T-cell (primary cell): Measurements from ENCODE around the gene PPM1B. TPM values are rescaled to one million over a fixed set of nuclear protein-coding genes. Genes with fewer than 3 reads are reported as not detected.
"Not testable (repeated sequence)": the region's sequence is repeated elsewhere in the genome, so short reads cannot be mapped to it uniquely, and the experiment has no call there.

Experiments used
- ATAC-seq, 4 experiments: fragments of 200-7000 bp in 3 of 4; fragments of 150-1000 bp in 1 of 4; cut with Tn5 transposase; replicated peaks in 1 of 4; 1 replicate in 3 of 4; 2 replicates in 1 of 4; pipeline ENCODE4 v1.10.0; 2021; ENCODE audit warnings: moderate library complexity in 3 of 4, mild to moderate bottlenecking in 2 of 4, moderate number of reproducible peaks in 1 of 4
- CTCF ChIA-PET, 2 donors: fragments of 300-600 bp; sonication (Branson Sonifier 250); formaldehyde crosslinking; loops; one replicate each; lab custom pipeline; 2022; ENCODE audit warnings: antibody characterized with exemption in 2 of 2; lab: Charles Lee
- POLR2A ChIA-PET, 2 donors: fragments of 300-600 bp; sonication (Branson Sonifier 250); formaldehyde crosslinking; loops; one replicate each; lab custom pipeline; 2022; ENCODE audit warnings: antibody characterized with exemption in 2 of 2; lab: Charles Lee
- DNase-seq, 35 experiments: peaks; one replicate each; pipeline versions ENCODE4 v3.0.0 to v3.0.0-alpha.2; 2013 to 2023
- H3K27ac ChIP-seq: one replicate; pipeline ENCODE4 v1.5.1; 2013; ENCODE audit warnings: low read length
- H3K27me3 ChIP-seq, 2 experiments: replicated peaks in 1 of 2; 1 replicate in 1 of 2; 2 replicates in 1 of 2; pipeline versions ENCODE4 v1.6.1 to v1.7.0; 2013; ENCODE audit warnings: low read length in 1 of 2, mixed read lengths in 1 of 2; ENCODE audit not compliant: control insufficient read depth in 2 of 2, insufficient read depth in 2 of 2; ENCODE audit errors: extremely low read depth in 1 of 2
- H3K36me3 ChIP-seq, 2 donors: 1 replicate in 1 of 2; 2 replicates in 1 of 2; pipeline versions ENCODE4 v1.6.1 to v1.7.0; 2013; ENCODE audit warnings: low read length in 1 of 2; ENCODE audit not compliant: control insufficient read depth in 2 of 2, insufficient read depth in 1 of 2; ENCODE audit errors: extremely low read depth in 1 of 2
- H3K4me1 ChIP-seq, 2 experiments: 1 replicate in 1 of 2; 2 replicates in 1 of 2; pipeline versions ENCODE4 v1.6.1 to v1.7.0; 2013; ENCODE audit warnings: low read length in 2 of 2, mixed read lengths in 1 of 2; ENCODE audit not compliant: insufficient read depth in 2 of 2, control insufficient read depth in 1 of 2; ENCODE audit errors: extremely low read depth in 1 of 2
- H3K4me3 ChIP-seq, 2 donors: 1 replicate in 1 of 2; 2 replicates in 1 of 2; pipeline versions ENCODE4 v1.5.1 to v1.7.0; 2013; ENCODE audit warnings: mild to moderate bottlenecking in 2 of 2, low read length in 1 of 2, moderate library complexity in 1 of 2; ENCODE audit not compliant: control insufficient read depth in 1 of 2; ENCODE audit errors: extremely low read depth in 1 of 2
- H3K9me3 ChIP-seq: 2 replicates; pipeline ENCODE4 v1.7.0; 2013
- H3K27ac Mint-ChIP-seq, 2 donors: one replicate each; pipeline ENCODE4 v1.8.0; 2020 to 2021; ENCODE audit warnings: mild to moderate bottlenecking in 2 of 2, mixed read lengths in 2 of 2
- H3K27me3 Mint-ChIP-seq, 2 donors: one replicate each; pipeline ENCODE4 v1.8.0; 2021 to 2022; ENCODE audit warnings: mixed read lengths in 2 of 2
- H3K36me3 Mint-ChIP-seq: one replicate; pipeline ENCODE4 v1.8.0; 2021; ENCODE audit warnings: mixed read lengths
- H3K4me1 Mint-ChIP-seq, 3 donors: one replicate each; pipeline ENCODE4 v1.8.0; 2020 to 2022; ENCODE audit warnings: mixed read lengths in 3 of 3, mild to moderate bottlenecking in 1 of 3
- H3K4me3 Mint-ChIP-seq, 3 donors: one replicate each; pipeline ENCODE4 v1.8.0; 2020 to 2022; ENCODE audit warnings: mild to moderate bottlenecking in 3 of 3, mixed read lengths in 3 of 3, moderate library complexity in 3 of 3
- H3K9me3 Mint-ChIP-seq, 3 donors: one replicate each; pipeline ENCODE4 v1.8.0; 2020 to 2022; ENCODE audit warnings: mixed read lengths in 3 of 3
- WGBS: methylation state at CpG from one replicate; pipeline ENCODE4 v1.1.5; 2013; ENCODE audit warnings: missing lambda C conversion rate; ENCODE audit not compliant: insufficient coverage; 5-methylcytosine and 5-hydroxymethylcytosine counted together
- total RNA-seq, 35 experiments: library from RNA in 6 of 35; stranded (reverse) in 6 of 35; fragments of 120-200 nt in 1 of 35; gene quantifications; one replicate each; pipeline versions ENCODE4 v1.2.1 to v1.2.4 and lab custom pipeline; 2013 to 2026

The PPM1B gene
- total RNA-seq, 5 donors from 2014 or later (not counting 1 experiment from before 2014, with no cell fraction given) = 58.9 to 78.7 (median 70.3) TPM

- H3K27ac ChIP-seq = no peak overlapping the region
- no peaks in the 10 kb centered on the region for H3K4me1 ChIP-seq
- H3K9me3 Mint-ChIP-seq = peaks cover 0 to 7% (median 3%) of the 10 kb centered on the region in 3 donors
- POLR2A ChIA-PET = interaction anchor here in 1 of 2 donors (0.6 kb wide), 1 partner anchor 115 kb away, joined by 3 read pairs; no protein-coding TSS in a partner anchor
- peaks cover 0 to under 1% of the 10 kb centered on the region in 2 experiments for H3K27me3 ChIP-seq
- H3K36me3 Mint-ChIP-seq = peaks cover 4% of the 10 kb centered on the region
- H3K27me3 Mint-ChIP-seq = no peaks in the 10 kb centered on the region
- no peak overlapping the region for H3K4me3 ChIP-seq
- no peak overlapping the region for H3K27ac Mint-ChIP-seq
- no peaks in the 10 kb centered on the region for H3K9me3 ChIP-seq
- H3K4me1 Mint-ChIP-seq = no peaks in the 10 kb centered on the region
- ATAC-seq (no peak), DNase-seq (no peak)
- CTCF ChIA-PET = no interaction called here
- WGBS = no CpG with 5 or more reads among the region's 4 CpGs
- no peak overlapping the region for H3K4me3 Mint-ChIP-seq
- no peaks in the 10 kb centered on the region for H3K36me3 ChIP-seq
Measured at GRCh38 chr2:44130441-44130840, 38.2 kb upstream of the PPM1B start.

GRCh38 chr2:44131177-44131576 lies 37.5 kb upstream of the PPM1B start:
- Histone ChIP-seq H3K27me3 (no peaks in the 10 kb centered on the region), H3K4me3 (no peak overlapping the region), H3K9me3 (no peaks in the 10 kb centered on the region), H3K36me3 (no peaks in the 10 kb centered on the region), H3K4me1 (no peaks in the 10 kb centered on the region), H3K27ac (no peak overlapping the region)
- Mint-ChIP-seq H3K9me3 (peaks cover 0 to 7% (median 3%) of the 10 kb centered on the region in 3 donors), H3K4me3 (no peak overlapping the region), H3K36me3 (peaks cover 4% of the 10 kb centered on the region), H3K27ac (no peak overlapping the region), H3K27me3 (no peaks in the 10 kb centered on the region), H3K4me1 (no peaks in the 10 kb centered on the region)
- POLR2A ChIA-PET = no interaction called here
- no peak for DNase-seq
- CTCF ChIA-PET = no interaction called here
- no peak for ATAC-seq

GRCh38 chr2:44133602-44134001 lies 35.1 kb upstream of the PPM1B start:
- H3K27me3 Mint-ChIP-seq, POLR2A ChIA-PET, H3K9me3 ChIP-seq, H3K27me3 ChIP-seq, H3K36me3 Mint-ChIP-seq, H3K4me3 Mint-ChIP-seq, H3K9me3 Mint-ChIP-seq, H3K27ac ChIP-seq, CTCF ChIA-PET, H3K36me3 ChIP-seq, H3K4me1 Mint-ChIP-seq, ATAC-seq, H3K4me3 ChIP-seq, H3K27ac Mint-ChIP-seq, H3K4me1 ChIP-seq, DNase-seq: not testable (repeated sequence)
- 60% methylated on average over 1 of the region's 3 CpGs for WGBS

DNA sequence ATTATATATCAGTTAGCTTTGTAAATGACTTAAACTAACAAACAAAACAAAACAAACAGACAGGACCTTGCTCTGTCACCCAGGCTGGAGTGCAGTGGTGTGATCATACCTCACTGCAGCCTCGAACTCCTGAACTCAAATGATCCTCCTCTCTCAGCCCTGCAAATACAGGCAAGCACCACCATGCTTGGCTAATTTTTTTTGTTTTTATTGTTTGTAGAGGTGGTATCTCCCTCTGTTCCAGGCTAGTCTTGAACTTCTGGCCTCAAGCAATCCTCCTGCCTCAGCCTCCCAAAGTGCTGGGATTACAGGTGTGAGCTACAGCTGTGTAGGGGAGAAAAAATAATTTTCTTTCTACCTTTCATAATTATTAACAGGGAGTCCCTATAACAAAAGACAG lies 33.8 kb upstream of the PPM1B start:
- Mint-ChIP-seq H3K27ac (no peak overlapping the region), H3K36me3 (peaks cover 4% of the 10 kb centered on the region), H3K4me3 (no peak overlapping the region), H3K9me3 (peaks cover 0 to 7% (median 3%) of the 10 kb centered on the region in 3 donors), H3K4me1 (peaks cover 4 to 5% (median 4%) of the 10 kb centered on the region in 3 donors), H3K27me3 (peaks cover 0 to 4% of the 10 kb centered on the region in 2 donors)
- ChIA-PET POLR2A (no interaction called here), CTCF (no interaction called here)
- ATAC-seq = no peak
- DNase-seq = no peak
- peaks cover 0 to 4% of the 10 kb centered on the region in 2 experiments for H3K4me1 ChIP-seq
- no peaks in the 10 kb centered on the region for H3K9me3 ChIP-seq
- WGBS = no CpG with 5 or more reads among the region's 1 CpG
- H3K36me3 ChIP-seq = no peaks in the 10 kb centered on the region
- no peak overlapping the region for H3K4me3 ChIP-seq
- H3K27me3 ChIP-seq = no peaks in the 10 kb centered on the region
- H3K27ac ChIP-seq = no peak overlapping the region

DNA sequence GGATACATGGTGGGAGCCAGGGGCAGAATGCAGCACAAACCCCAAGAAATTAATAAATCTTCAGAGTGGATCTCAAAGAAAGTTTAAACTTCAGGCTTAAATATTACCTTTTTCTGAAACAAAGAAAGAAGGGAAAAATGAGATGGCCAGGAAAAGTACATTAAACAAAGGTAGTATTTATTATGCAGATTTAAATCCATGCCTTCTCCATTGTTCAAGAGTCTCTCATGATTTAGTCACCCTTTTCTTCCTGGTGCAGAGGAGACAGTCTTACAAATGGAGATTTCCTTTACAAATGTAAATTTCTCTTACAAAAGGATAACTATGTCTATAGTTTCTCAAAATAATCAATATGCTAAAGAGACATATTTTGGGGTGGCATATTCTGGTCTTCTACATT lies 33.4 kb upstream of the PPM1B start:
- H3K36me3 Mint-ChIP-seq = peaks cover 4% of the 10 kb centered on the region
- Histone ChIP-seq H3K9me3 (no peaks in the 10 kb centered on the region), H3K27me3 (no peaks in the 10 kb centered on the region), H3K27ac (no peak overlapping the region), H3K36me3 (no peaks in the 10 kb centered on the region), H3K4me3 (no peak overlapping the region), H3K4me1 (peaks cover 0 to 7% of the 10 kb centered on the region in 2 experiments)
- H3K27ac Mint-ChIP-seq = no peak overlapping the region
- H3K4me3 Mint-ChIP-seq = no peak overlapping the region
- ChIA-PET CTCF (no interaction called here), POLR2A (no interaction called here)
- peaks cover 0 to 7% (median 4%) of the 10 kb centered on the region in 3 donors for H3K9me3 Mint-ChIP-seq
- DNase-seq (no peak), ATAC-seq (no peak)
- peaks cover 5 to 10% (median 7%) of the 10 kb centered on the region in 3 donors for H3K4me1 Mint-ChIP-seq
- H3K27me3 Mint-ChIP-seq = peaks cover 0 to 4% of the 10 kb centered on the region in 2 donors

- no peak for ATAC-seq
- peaks cover 0 to 4% of the 10 kb centered on the region in 2 donors for H3K27me3 Mint-ChIP-seq
- peaks cover 5 to 14% (median 7%) of the 10 kb centered on the region in 3 donors for H3K4me1 Mint-ChIP-seq
- no peak overlapping the region for H3K4me3 Mint-ChIP-seq
- Histone ChIP-seq H3K4me1 (peaks cover 0 to 7% of the 10 kb centered on the region in 2 experiments), H3K4me3 (no peak overlapping the region), H3K27me3 (no peaks in the 10 kb centered on the region), H3K36me3 (no peaks in the 10 kb centered on the region), H3K9me3 (no peaks in the 10 kb centered on the region), H3K27ac (no peak overlapping the region)
- CTCF ChIA-PET = no interaction called here
- peaks cover 4% of the 10 kb centered on the region for H3K36me3 Mint-ChIP-seq
- POLR2A ChIA-PET = no interaction called here
- H3K9me3 Mint-ChIP-seq = peaks cover 0 to 7% (median 6%) of the 10 kb centered on the region in 3 donors
- DNase-seq = no peak
- no CpG with 5 or more reads among the region's 2 CpGs for WGBS
- H3K27ac Mint-ChIP-seq = no peak overlapping the region
Measured at GRCh38 chr2:44135771-44136170, 32.9 kb upstream of the PPM1B start.

GRCh38 chr2:44136252-44136651 lies 32.4 kb upstream of the PPM1B start:
- ATAC-seq = no peak
- H3K4me1 Mint-ChIP-seq = peaks cover 5 to 14% (median 7%) of the 10 kb centered on the region in 3 donors
- Histone ChIP-seq H3K9me3 (no peaks in the 10 kb centered on the region), H3K36me3 (no peaks in the 10 kb centered on the region), H3K27me3 (no peaks in the 10 kb centered on the region), H3K27ac (no peak overlapping the region), H3K4me3 (no peak overlapping the region), H3K4me1 (peaks cover 0 to 7% of the 10 kb centered on the region in 2 experiments)
- peaks cover 0 to 4% of the 10 kb centered on the region in 2 donors for H3K27me3 Mint-ChIP-seq
- no peak overlapping the region for H3K27ac Mint-ChIP-seq
- POLR2A ChIA-PET = no interaction called here
- CTCF ChIA-PET = no interaction called here
- WGBS = no CpG with 5 or more reads among the region's 3 CpGs
- peaks cover 0 to 5% (median 5%) of the 10 kb centered on the region in 3 donors for H3K9me3 Mint-ChIP-seq
- peaks cover 4% of the 10 kb centered on the region for H3K36me3 Mint-ChIP-seq
- DNase-seq = no peak
- H3K4me3 Mint-ChIP-seq = no peak overlapping the region
